Cardiac septum (tissue), 1 donor: ENCODE data around the gene NME1. TPM values are rescaled to one million over a fixed set of nuclear protein-coding genes. Genes with fewer than 3 reads are reported as not detected.
A peak's percentile ranks its signal among the peaks of the same experiment; 100 is the strongest.
"Not testable (repeated sequence)": the region's sequence is repeated elsewhere in the genome, so short reads cannot be mapped to it uniquely, and the experiment has no call there.

Experiments
- DNase-seq: peaks from one replicate; pipeline ENCODE4 v3.0.0-alpha.2; 2020; ENCODE audit warnings: low spot score
- intact Hi-C: fragments of 100-400 bp; cut with DNase I; formaldehyde crosslinking; loops from one replicate; pipeline ENCODE4 v1.14.0; 2022
- long read RNA-seq: library from polyadenylated mRNA; unstranded; transcript quantifications from one replicate; pipeline ENCODE4 v2.0.0, GENCODE V29; 2021
- total RNA-seq: library from RNA; stranded (reverse); fragmentation: NEBNext Ultra II Directional; extraction: Animal tissue kit (Norgen Biotek cat#: 25700); gene quantifications from one replicate; pipeline ENCODE4 v1.2.1, GENCODE V29; 2021
- donor health status: DM: no; HTN: no; CAD: no.

The NME1 gene
- total RNA-seq = 23.2 TPM
- long read RNA-seq, transcript NME1-203 (5 exons, 940 nt) = major isoform, 9 of 12 reads
- long read RNA-seq, partial matches to known transcripts = 1 of 12 reads
- long read RNA-seq, other reads (novel, unspliced or antisense) = 0 of 12 reads

- intact Hi-C loops = loop anchor here (1.0 to 2.0 kb wide), 3 partner anchors 32 to 153 kb away; no protein-coding TSS in a partner anchor
- peak; percentile 99 for DNase-seq
Observed at GRCh38 chr17:51153210-51154072, at the start of gene NME1. TSS of gene NME1 (plus strand) at chr17:51153559. CDS start at chr17:51155655, 2,096 bp downstream.

GRCh38 chr17:51107778-51108177 is 45.6 kb upstream of the NME1 start:
- intact Hi-C loops = no loop called here
- DNase-seq = no peak

GRCh38 chr17:51112303-51113222 is 40.8 kb upstream of the NME1 start:
- DNase-seq, intact Hi-C loops: not testable (repeated sequence)

- intact Hi-C loops = no loop called here
- DNase-seq = no peak
Observed at GRCh38 chr17:51115179-51115578, 38.2 kb upstream of the NME1 start.

- DNase-seq = no peak
- intact Hi-C loops = no loop called here
Observed at GRCh38 chr17:51118330-51119195, 34.8 kb upstream of the NME1 start.

GRCh38 chr17:51119415-51120356 is 33.7 kb upstream of the NME1 start:
- intact Hi-C loops = loop anchor here (5.0 to 10.0 kb wide), 3 partner anchors 115 to 412 kb away; partner anchors contain the start of genes ANKRD40 and TOB1

GRCh38 chr17:51120357-51120738 is 33.0 kb upstream of the NME1 start:
- no peak for DNase-seq
- intact Hi-C loops = loop anchor here (5.0 to 10.0 kb wide), 3 partner anchors 116 to 413 kb away; partner anchors contain the start of genes ANKRD40 and TOB1

More at GRCh38 chr17:51119415-51120356, 33.7 kb upstream of the NME1 start:
- peak; percentile 77 for DNase-seq

- peak; percentile 97 for DNase-seq
- intact Hi-C loops = loop anchor here (1.0 to 10.0 kb wide), 4 partner anchors 32 to 414 kb away; partner anchors contain the start of genes ANKRD40, NME1 and TOB1
Observed at GRCh38 chr17:51120739-51121619, 32.4 kb upstream of the NME1 start, which contains the start of gene SPAG9. TSS of gene SPAG9 (minus strand) at chr17:51120868. CDS start at chr17:51120656, 212 bp downstream.

- intact Hi-C loops = loop anchor here (1.0 to 10.0 kb wide), 4 partner anchors 31 to 415 kb away; partner anchors contain the start of genes ANKRD40, NME1 and TOB1
- DNase-seq = peak; percentile 97
Observed at GRCh38 chr17:51121620-51122472, 31.5 kb upstream of the NME1 start.

- intact Hi-C loops = loop anchor here (5.0 to 10.0 kb wide), 3 partner anchors 118 to 415 kb away; partner anchors contain the start of genes ANKRD40 and TOB1
- not testable (repeated sequence) for DNase-seq
Observed at GRCh38 chr17:51122473-51123115, 30.8 kb upstream of the NME1 start.

GRCh38 chr17:51124640-51125503 is 28.5 kb upstream of the NME1 start:
- intact Hi-C loops = loop anchor here (5.0 to 10.0 kb wide), 3 partner anchors 120 to 418 kb away; partner anchors contain the start of genes ANKRD40 and TOB1
- no peak for DNase-seq

- intact Hi-C loops = loop anchor here (10.0 kb wide), 2 partner anchors 123 to 263 kb away; partner anchors contain the start of gene TOB1
- DNase-seq = no peak
Observed at GRCh38 chr17:51128076-51128475, 25.3 kb upstream of the NME1 start.

- intact Hi-C loops = no loop called here
- DNase-seq = no peak
Observed at GRCh38 chr17:51132964-51133319, 20.4 kb upstream of the NME1 start.

- intact Hi-C loops = no loop called here
- no peak for DNase-seq
Observed at GRCh38 chr17:51133365-51133764, 20.0 kb upstream of the NME1 start.
